ENCODE measurements around the gene PDE8B.
"Not testable (repeated sequence)": the region's sequence is repeated elsewhere in the genome, so short reads cannot be mapped to it uniquely, and the experiment has no call there.

The PDE8B gene

DNA sequence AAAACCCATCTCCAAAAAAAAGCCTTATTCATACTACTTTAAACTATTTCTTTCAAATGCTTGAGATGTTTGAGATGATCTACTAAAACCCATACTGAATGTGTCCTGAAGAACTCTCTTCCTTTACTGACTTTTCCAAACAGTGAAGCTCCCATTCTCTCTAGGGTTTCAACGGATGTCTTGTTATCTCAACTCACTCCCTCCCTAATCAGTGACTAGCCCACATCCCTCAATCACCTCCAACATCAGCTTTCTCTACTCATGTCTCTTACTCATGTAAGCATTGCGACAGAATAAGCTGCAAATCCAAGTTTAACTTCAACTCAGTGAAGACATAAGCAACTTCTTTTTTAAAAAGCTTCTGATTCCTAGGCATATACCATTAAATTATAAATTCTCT, 239.5 kb downstream of the PDE8B start:
- no peak for DNase-seq

- no peak for DNase-seq
Measured at GRCh38 chr5:77452351-77452750, 241.9 kb downstream of the PDE8B start.

DNA sequence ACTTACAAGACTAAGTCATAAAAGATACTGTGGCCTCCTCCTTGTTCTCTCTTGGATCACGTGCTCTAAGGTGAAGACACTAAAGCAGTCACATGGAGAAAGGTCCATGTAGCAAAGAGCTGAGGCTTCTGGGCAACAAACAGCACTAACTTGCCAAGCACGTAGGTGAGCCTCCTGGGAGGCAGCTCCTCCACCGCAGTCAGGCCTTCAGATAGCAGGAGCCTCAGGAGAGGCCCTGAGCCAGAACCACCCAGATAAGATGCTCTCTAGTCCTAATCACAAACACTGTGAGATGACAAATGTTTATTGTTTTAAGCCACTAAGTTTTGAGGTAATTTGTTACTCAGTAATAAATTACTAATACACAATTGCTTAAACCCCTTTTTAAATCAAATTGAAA, 243.6 kb downstream of the PDE8B start:
- DNase-seq, result no peak

GRCh38 chr5:77461287-77461686, 250.8 kb downstream of the PDE8B start:
- DNase-seq, result no peak

GRCh38 chr5:77463905-77464304, 253.4 kb downstream of the PDE8B start:
- DNase-seq, result no peak

- DNase-seq, result not testable (repeated sequence)
Measured at GRCh38 chr5:77468875-77469274, 258.4 kb downstream of the PDE8B start.

DNA sequence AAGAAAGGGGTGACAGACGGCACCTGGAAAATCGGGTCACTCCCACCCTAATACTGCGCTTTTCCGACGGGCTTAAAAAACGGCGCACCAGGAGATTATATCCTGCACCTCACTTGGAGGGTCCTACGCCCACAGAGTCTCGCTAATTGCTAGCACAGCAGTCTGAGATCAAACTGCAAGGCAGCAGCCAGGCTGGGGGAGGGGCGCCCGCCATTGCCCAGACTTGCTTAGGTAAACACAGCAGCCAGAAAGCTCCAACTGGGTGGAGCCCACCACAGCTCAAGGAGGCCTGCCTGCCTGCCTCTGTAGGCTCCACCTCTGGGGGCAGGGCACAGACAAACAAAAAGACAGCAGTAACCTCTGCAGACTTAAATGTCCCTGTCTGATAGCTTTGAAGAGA, 264.6 kb downstream of the PDE8B start:
- DNase-seq, result not testable (repeated sequence)
